Astrocyte (in vitro differentiated cells and primary cell): ENCODE data around the gene BDH2.

ENCODE experiments used
- EZH2 ChIP-seq: IDR thresholded peaks from 2 replicates; pipeline ENCODE4 v1.6.1; 2012; ENCODE audit warnings: mild to moderate bottlenecking, low read length, inconsistent platforms; ENCODE audit not compliant: insufficient read depth
- TF ChIP-seq, protein P1 (sequence below): IDR thresholded peaks from 2 replicates; pipeline ENCODE4 v1.5.1; 2011; ENCODE audit warnings: low read depth, mild to moderate bottlenecking, inconsistent platforms, low read length, moderate library complexity; ENCODE audit not compliant: insufficient read depth

DNA sequence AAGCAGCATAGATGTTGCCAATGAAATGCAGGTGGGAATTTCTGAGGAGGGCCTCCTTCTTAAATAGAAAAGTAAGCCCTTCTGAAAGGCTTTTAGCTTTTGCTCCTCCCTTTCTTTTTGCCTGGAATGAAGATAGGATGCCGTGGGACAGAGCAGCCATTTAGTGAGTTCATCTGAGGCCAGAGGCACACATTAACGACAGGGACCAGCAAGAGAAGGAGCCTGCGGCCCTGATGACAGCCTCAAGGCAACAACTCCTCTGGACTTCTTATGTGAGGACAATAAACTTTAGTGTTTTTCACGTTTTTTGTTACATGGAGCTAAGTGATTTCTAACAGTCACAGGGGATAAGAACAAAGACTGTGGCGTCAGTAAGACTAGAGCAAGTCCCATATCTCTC is 1.1 kb upstream of the BDH2 start:
- TF ChIP-seq, protein P1, sequence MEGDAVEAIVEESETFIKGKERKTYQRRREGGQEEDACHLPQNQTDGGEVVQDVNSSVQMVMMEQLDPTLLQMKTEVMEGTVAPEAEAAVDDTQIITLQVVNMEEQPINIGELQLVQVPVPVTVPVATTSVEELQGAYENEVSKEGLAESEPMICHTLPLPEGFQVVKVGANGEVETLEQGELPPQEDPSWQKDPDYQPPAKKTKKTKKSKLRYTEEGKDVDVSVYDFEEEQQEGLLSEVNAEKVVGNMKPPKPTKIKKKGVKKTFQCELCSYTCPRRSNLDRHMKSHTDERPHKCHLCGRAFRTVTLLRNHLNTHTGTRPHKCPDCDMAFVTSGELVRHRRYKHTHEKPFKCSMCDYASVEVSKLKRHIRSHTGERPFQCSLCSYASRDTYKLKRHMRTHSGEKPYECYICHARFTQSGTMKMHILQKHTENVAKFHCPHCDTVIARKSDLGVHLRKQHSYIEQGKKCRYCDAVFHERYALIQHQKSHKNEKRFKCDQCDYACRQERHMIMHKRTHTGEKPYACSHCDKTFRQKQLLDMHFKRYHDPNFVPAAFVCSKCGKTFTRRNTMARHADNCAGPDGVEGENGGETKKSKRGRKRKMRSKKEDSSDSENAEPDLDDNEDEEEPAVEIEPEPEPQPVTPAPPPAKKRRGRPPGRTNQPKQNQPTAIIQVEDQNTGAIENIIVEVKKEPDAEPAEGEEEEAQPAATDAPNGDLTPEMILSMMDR, result no peak
- no peak for TF ChIP-seq EZH2
